Spinal cord (tissue), 10 donors: Measurements from ENCODE around the gene C16orf90. TPM values are rescaled to one million over a fixed set of nuclear protein-coding genes. Genes with fewer than 3 reads are reported as not detected.
A peak's percentile ranks its signal among the peaks of the same experiment; 100 is the strongest.

Experiments
- DNase-seq, 6 donors: peaks; one replicate each; pipeline versions ENCODE4 v3.0.0 to v3.0.0-alpha.2; 2013 to 2015; ENCODE audit warnings: low spot score in 6 of 6, low read depth in 4 of 6
- H3K27ac ChIP-seq: one replicate; pipeline ENCODE4 v1.5.1; 2013; ENCODE audit warnings: low read depth, low read length, control low read depth
- H3K27me3 ChIP-seq: one replicate; pipeline ENCODE4 v1.6.1; 2013; ENCODE audit warnings: low read length; ENCODE audit not compliant: control insufficient read depth, insufficient read depth
- H3K36me3 ChIP-seq: one replicate; pipeline ENCODE4 v1.6.1; 2013; ENCODE audit warnings: low read length; ENCODE audit not compliant: control insufficient read depth, insufficient read depth
- H3K4me1 ChIP-seq: one replicate; pipeline ENCODE4 v1.6.1; 2013; ENCODE audit warnings: low read length; ENCODE audit not compliant: control insufficient read depth, insufficient read depth
- H3K4me3 ChIP-seq: one replicate; pipeline ENCODE4 v1.5.1; 2013; ENCODE audit warnings: low read depth, low read length, control low read depth
- H3K9me3 ChIP-seq: one replicate; pipeline ENCODE4 v1.6.1; 2013; ENCODE audit warnings: low read length; ENCODE audit not compliant: control insufficient read depth, insufficient read depth
- WGBS: methylation state at CpG from one replicate; pipeline ENCODE4 v1.1.5; 2013; ENCODE audit warnings: missing lambda C conversion rate; ENCODE audit not compliant: insufficient coverage; 5-methylcytosine and 5-hydroxymethylcytosine counted together
- long read RNA-seq, 4 donors: transcript quantifications; one replicate each; lab custom pipeline, GENCODE V29; 2026
- polyA plus RNA-seq, 2 donors: library from polyadenylated mRNA; unstranded; fragments of 120-200 nt; gene quantifications; one replicate each; pipeline ENCODE4 v1.2.1, GENCODE V29; 2013; ENCODE audit not compliant: insufficient read length in 2 of 2
- total RNA-seq, 2 donors: library from RNA; depleted of rRNA in 1 of 2; stranded (reverse); fragments of 120-200 nt in 1 of 2; fragments of >200 nt in 1 of 2; gene quantifications; one replicate each; pipeline versions ENCODE4 v1.2.3 to v1.2.4, GENCODE V29; 2013 to 2014
- donor health status: healthy.

Gene C16orf90
- total RNA-seq (not detected), polyA plus RNA-seq (not detected)
- long read RNA-seq, donor 1, result 0 reads
- long read RNA-seq, donor 2, result 0 reads
- long read RNA-seq, donor 3, partial matches to known transcripts, result 0 of 7 reads
- long read RNA-seq, donor 3, other reads (novel, unspliced or antisense), result 7 of 7 reads
- long read RNA-seq, donor 4, result 0 reads

GRCh38 chr16:3495176-3495575 lies at the start of gene C16orf90:
Gene C16orf90, minus strand, starts transcription at chr16:3495489. Its CDS starts 68 bp downstream, at chr16:3495421.
- Histone ChIP-seq H3K27ac (no peak within 1 kb of the TSS), H3K27me3 (no peaks in the 10 kb centered on the region), H3K4me3 (no peak within 1 kb of the TSS), H3K4me1 (peaks cover 10% of the 10 kb centered on the region), H3K9me3 (no peaks in the 10 kb centered on the region), H3K36me3 (no peaks in the 10 kb centered on the region)
- 97% methylated on average over 3 of the region's 3 CpGs for WGBS
- no peak for DNase-seq

GRCh38 chr16:3542601-3543373 lies 47.5 kb upstream of the C16orf90 start:
- peaks cover 17% of the 10 kb centered on the region for H3K36me3 ChIP-seq
- H3K4me3 ChIP-seq, result no peak overlapping the region
- peaks cover 4% of the 10 kb centered on the region for H3K4me1 ChIP-seq
- no peak overlapping the region for H3K27ac ChIP-seq
- no peaks in the 10 kb centered on the region for H3K9me3 ChIP-seq
- 87% methylated on average over 2 of the region's 6 CpGs for WGBS
- H3K27me3 ChIP-seq, result no peaks in the 10 kb centered on the region
- no peak for DNase-seq

GRCh38 chr16:3541527-3542155 lies 46.4 kb upstream of the C16orf90 start:
- Histone ChIP-seq H3K4me1 (peaks cover 8% of the 10 kb centered on the region), H3K4me3 (no peak overlapping the region), H3K27ac (no peak overlapping the region), H3K36me3 (peaks cover 17% of the 10 kb centered on the region), H3K27me3 (no peaks in the 10 kb centered on the region), H3K9me3 (no peaks in the 10 kb centered on the region)
- no peak for DNase-seq
- 56% methylated on average over 9 of the region's 13 CpGs for WGBS

GRCh38 chr16:3538222-3538621 lies 42.9 kb upstream of the C16orf90 start:
- H3K27me3 ChIP-seq, result no peaks in the 10 kb centered on the region
- H3K9me3 ChIP-seq, result no peaks in the 10 kb centered on the region
- DNase-seq, result peak in 1 of 6 donors; percentile 28
- WGBS, result 72% methylated on average over 2 of the region's 4 CpGs
- no peak overlapping the region for H3K27ac ChIP-seq
- peaks cover 22% of the 10 kb centered on the region for H3K4me1 ChIP-seq
- H3K4me3 ChIP-seq, result no peak overlapping the region
- H3K36me3 ChIP-seq, result peaks cover 40% of the 10 kb centered on the region

- H3K4me3 ChIP-seq, result no peak overlapping the region
- peaks cover 50% of the 10 kb centered on the region for H3K36me3 ChIP-seq
- H3K27ac ChIP-seq, result peak overlapping the region; percentile 80
- 36% methylated on average over 3 of the region's 4 CpGs for WGBS
- H3K4me1 ChIP-seq, result peaks cover 18% of the 10 kb centered on the region
- H3K27me3 ChIP-seq, result no peaks in the 10 kb centered on the region
- no peaks in the 10 kb centered on the region for H3K9me3 ChIP-seq
- DNase-seq, result peak in 2 of 6 donors; percentile 33 to 78
Observed at GRCh38 chr16:3536851-3537250, 41.6 kb upstream of the C16orf90 start.

GRCh38 chr16:3536271-3536731 lies 41.0 kb upstream of the C16orf90 start:
- H3K27ac ChIP-seq, result peak overlapping the region; percentile 80
- WGBS, result 43% methylated on average over 1 of the region's 3 CpGs

GRCh38 chr16:3534126-3534525 lies 38.8 kb upstream of the C16orf90 start:
- H3K9me3 ChIP-seq, result no peaks in the 10 kb centered on the region
- peaks cover 54% of the 10 kb centered on the region for H3K36me3 ChIP-seq
- WGBS, result 98% methylated on average over 10 of the region's 10 CpGs
- no peak overlapping the region for H3K27ac ChIP-seq
- no peak for DNase-seq
- H3K27me3 ChIP-seq, result no peaks in the 10 kb centered on the region
- peaks cover 18% of the 10 kb centered on the region for H3K4me1 ChIP-seq
- no peak overlapping the region for H3K4me3 ChIP-seq

More at GRCh38 chr16:3536271-3536731, 41.0 kb upstream of the C16orf90 start:
- Histone ChIP-seq H3K4me3 (no peak overlapping the region), H3K27me3 (no peaks in the 10 kb centered on the region), H3K4me1 (peaks cover 18% of the 10 kb centered on the region), H3K9me3 (no peaks in the 10 kb centered on the region), H3K36me3 (peaks cover 50% of the 10 kb centered on the region)
- DNase-seq, result peak in 2 of 6 donors; percentile 23 to 56

GRCh38 chr16:3532741-3533140 lies 37.5 kb upstream of the C16orf90 start:
- no peaks in the 10 kb centered on the region for H3K27me3 ChIP-seq
- H3K27ac ChIP-seq, result no peak overlapping the region
- H3K4me3 ChIP-seq, result no peak overlapping the region
- H3K9me3 ChIP-seq, result no peaks in the 10 kb centered on the region
- no peak for DNase-seq
- H3K36me3 ChIP-seq, result peaks cover 62% of the 10 kb centered on the region
- peaks cover 18% of the 10 kb centered on the region for H3K4me1 ChIP-seq
- WGBS, result 94% methylated on average over 11 of the region's 12 CpGs

- DNase-seq, result no peak
- H3K27me3 ChIP-seq, result no peaks in the 10 kb centered on the region
- peaks cover 69% of the 10 kb centered on the region for H3K36me3 ChIP-seq
- WGBS, result 98% methylated on average over 12 of the region's 12 CpGs
- H3K9me3 ChIP-seq, result no peaks in the 10 kb centered on the region
- peaks cover 8% of the 10 kb centered on the region for H3K4me1 ChIP-seq
- no peak overlapping the region for H3K4me3 ChIP-seq
- no peak overlapping the region for H3K27ac ChIP-seq
Observed at GRCh38 chr16:3530371-3530914, 35.2 kb upstream of the C16orf90 start.
